Measurements from ENCODE around the gene FUBP3. TPM values are rescaled to one million over a fixed set of nuclear protein-coding genes. Genes with fewer than 3 reads are reported as not detected.
A peak's percentile ranks its signal among the peaks of the same experiment; 100 is the strongest.

The FUBP3 gene
- polyA plus RNA-seq, 1 donor = 67.9 TPM

DNA sequence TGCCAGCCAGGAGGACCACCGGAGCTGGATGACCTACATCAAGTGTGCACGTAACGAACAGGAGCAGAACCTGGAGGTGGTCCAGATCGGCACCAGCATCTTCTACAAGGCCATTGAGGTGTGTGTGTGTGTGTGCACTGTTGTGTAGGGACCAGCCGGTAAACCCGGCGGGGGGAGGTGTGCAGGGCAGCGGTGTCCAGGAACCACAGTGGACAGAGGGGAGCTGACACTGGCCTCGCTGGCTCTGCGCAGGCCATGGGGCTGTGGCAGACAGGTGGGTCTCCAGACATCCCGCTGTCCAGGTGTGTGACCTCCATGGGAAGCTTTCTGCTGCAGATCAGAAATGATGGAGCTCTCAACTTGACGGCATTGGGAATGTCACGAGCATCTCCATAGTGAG, 88.8 kb downstream of the FUBP3 start:
- H3K27me3 ChIP-seq (ENCODE audit: control insufficient read depth, insufficient read depth, low read length) = peaks cover 76% of the 10 kb centered on the region
- no peak overlapping the region for H3K27ac ChIP-seq (ENCODE audit: low read length)
- no peak overlapping the region for H3K4me3 ChIP-seq (ENCODE audit: low read length)
- peaks cover 19% of the 10 kb centered on the region for H3K9me3 ChIP-seq (ENCODE audit: control insufficient read depth, low read depth, low read length)
- H3K36me3 ChIP-seq (ENCODE audit: control insufficient read depth, insufficient read depth, low read length) = no peaks in the 10 kb centered on the region
- WGBS (ENCODE audit: insufficient coverage, low lambda C conversion rate) = 100% methylated on average over 1 of the region's 13 CpGs
- DNase-seq = no peak
- peaks cover 7% of the 10 kb centered on the region for H3K4me1 ChIP-seq (ENCODE audit: control insufficient read depth, insufficient read depth, low read length)

DNA sequence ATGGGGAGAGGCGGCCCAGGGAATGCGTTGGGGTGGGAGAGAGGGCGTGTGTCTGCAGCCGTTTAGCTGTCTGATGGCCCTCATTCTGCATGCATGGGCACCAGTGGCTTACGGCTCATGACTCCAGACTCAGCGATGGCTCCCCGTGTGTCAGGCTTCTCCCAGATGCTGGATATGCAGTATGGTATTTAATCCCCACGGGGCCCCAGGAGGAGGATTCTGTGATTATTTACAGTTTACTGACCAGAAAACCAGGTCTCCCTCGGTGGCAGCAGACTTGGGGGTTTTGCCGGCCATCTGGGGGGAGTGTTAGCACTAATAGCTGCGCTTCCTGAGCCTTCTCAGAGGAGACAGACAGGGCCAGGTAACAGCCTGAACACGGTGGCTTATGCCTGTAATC, 89.3 kb downstream of the FUBP3 start:
- Histone ChIP-seq H3K9me3 (ENCODE audit: control insufficient read depth, low read depth, low read length) (peaks cover 17% of the 10 kb centered on the region), H3K27me3 (ENCODE audit: control insufficient read depth, insufficient read depth, low read length) (peaks cover 73% of the 10 kb centered on the region), H3K36me3 (ENCODE audit: control insufficient read depth, insufficient read depth, low read length) (no peaks in the 10 kb centered on the region), H3K4me1 (ENCODE audit: control insufficient read depth, insufficient read depth, low read length) (peaks cover 7% of the 10 kb centered on the region), H3K27ac (ENCODE audit: low read length) (no peak overlapping the region), H3K4me3 (ENCODE audit: low read length) (no peak overlapping the region)
- WGBS (ENCODE audit: insufficient coverage, low lambda C conversion rate) = no CpG with 5 or more reads among the region's 12 CpGs
- DNase-seq = no peak

DNA sequence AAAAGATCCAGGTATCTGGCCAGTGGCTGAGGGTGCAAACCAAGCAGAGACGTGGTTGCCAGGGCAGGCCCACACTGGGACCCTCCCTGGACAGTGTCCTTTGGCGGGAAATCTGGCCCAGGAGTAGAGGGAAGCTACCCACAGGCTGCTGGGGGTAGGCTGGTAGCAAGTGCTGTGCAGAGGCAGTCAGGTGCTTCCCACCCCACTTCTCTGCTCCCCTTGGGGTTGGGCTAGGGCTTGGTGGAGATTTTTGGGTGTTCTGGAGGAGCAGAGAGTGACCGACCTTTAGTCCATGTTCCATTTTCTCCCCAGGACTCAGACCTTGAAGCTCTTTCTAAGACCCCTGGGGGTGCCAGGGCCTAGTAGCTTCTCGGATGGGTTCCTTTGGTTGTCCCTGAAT, 90.6 kb downstream of the FUBP3 start:
- Histone ChIP-seq H3K4me1 (ENCODE audit: control insufficient read depth, insufficient read depth, low read length) (peaks cover 7% of the 10 kb centered on the region), H3K36me3 (ENCODE audit: control insufficient read depth, insufficient read depth, low read length) (no peaks in the 10 kb centered on the region), H3K27me3 (ENCODE audit: control insufficient read depth, insufficient read depth, low read length) (peaks cover 60% of the 10 kb centered on the region), H3K9me3 (ENCODE audit: control insufficient read depth, low read depth, low read length) (peaks cover 9% of the 10 kb centered on the region), H3K27ac (ENCODE audit: low read length) (no peak overlapping the region), H3K4me3 (ENCODE audit: low read length) (no peak overlapping the region)
- DNase-seq = no peak
- WGBS (ENCODE audit: insufficient coverage, low lambda C conversion rate) = no CpG with 5 or more reads among the region's 4 CpGs

DNA sequence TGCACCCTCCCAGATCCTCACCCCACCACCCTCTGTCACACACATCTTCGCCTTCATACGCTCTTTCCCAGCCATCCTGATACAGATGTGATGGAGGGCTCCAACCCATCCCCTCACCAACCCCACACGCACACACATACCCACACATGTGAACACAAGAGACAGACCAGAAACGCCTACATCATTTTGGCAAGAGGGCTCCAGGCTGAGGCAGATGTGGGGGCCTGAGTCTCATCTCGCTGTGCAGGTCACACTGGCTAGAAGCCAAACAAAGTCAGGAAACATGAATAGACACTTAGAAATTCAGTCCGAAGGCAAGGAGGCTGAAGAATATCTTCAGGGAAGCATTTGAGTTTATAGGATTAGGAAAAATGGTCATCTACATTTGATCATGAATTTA, 91.3 kb downstream of the FUBP3 start:
- Histone ChIP-seq H3K4me3 (ENCODE audit: low read length) (no peak overlapping the region), H3K27ac (ENCODE audit: low read length) (no peak overlapping the region), H3K27me3 (ENCODE audit: control insufficient read depth, insufficient read depth, low read length) (peaks cover 53% of the 10 kb centered on the region), H3K36me3 (ENCODE audit: control insufficient read depth, insufficient read depth, low read length) (no peaks in the 10 kb centered on the region), H3K4me1 (ENCODE audit: control insufficient read depth, insufficient read depth, low read length) (peaks cover 6% of the 10 kb centered on the region), H3K9me3 (ENCODE audit: control insufficient read depth, low read depth, low read length) (peaks cover 8% of the 10 kb centered on the region)
- DNase-seq = no peak
- WGBS (ENCODE audit: insufficient coverage, low lambda C conversion rate) = 80% methylated on average over 1 of the region's 6 CpGs

DNA sequence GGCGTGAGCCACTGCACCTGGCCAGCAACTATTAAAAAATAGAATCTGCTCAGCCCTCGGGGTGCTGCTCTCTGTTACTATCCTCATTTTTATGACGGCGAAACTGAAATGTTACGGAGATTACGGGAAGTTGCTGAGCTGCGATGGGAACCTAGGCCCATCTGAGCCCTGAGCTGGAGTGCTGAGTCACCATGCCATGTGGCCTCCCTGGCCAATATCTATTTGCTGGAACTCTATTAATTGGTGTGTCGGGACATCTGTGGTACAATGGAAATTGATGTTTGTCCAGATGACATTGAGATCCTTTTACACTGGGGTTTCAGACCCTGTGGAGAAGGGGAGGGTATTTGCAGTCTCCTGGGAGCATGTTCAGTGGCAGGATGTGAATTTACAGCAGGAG, 93.1 kb downstream of the FUBP3 start:
- no peaks in the 10 kb centered on the region for H3K36me3 ChIP-seq (ENCODE audit: control insufficient read depth, insufficient read depth, low read length)
- no peak overlapping the region for H3K27ac ChIP-seq (ENCODE audit: low read length)
- DNase-seq = no peak
- no peak overlapping the region for H3K4me3 ChIP-seq (ENCODE audit: low read length)
- H3K9me3 ChIP-seq (ENCODE audit: control insufficient read depth, low read depth, low read length) = no peaks in the 10 kb centered on the region
- peaks cover 38% of the 10 kb centered on the region for H3K27me3 ChIP-seq (ENCODE audit: control insufficient read depth, insufficient read depth, low read length)
- no peaks in the 10 kb centered on the region for H3K4me1 ChIP-seq (ENCODE audit: control insufficient read depth, insufficient read depth, low read length)
- WGBS (ENCODE audit: insufficient coverage, low lambda C conversion rate) = no CpG with 5 or more reads among the region's 8 CpGs

DNA sequence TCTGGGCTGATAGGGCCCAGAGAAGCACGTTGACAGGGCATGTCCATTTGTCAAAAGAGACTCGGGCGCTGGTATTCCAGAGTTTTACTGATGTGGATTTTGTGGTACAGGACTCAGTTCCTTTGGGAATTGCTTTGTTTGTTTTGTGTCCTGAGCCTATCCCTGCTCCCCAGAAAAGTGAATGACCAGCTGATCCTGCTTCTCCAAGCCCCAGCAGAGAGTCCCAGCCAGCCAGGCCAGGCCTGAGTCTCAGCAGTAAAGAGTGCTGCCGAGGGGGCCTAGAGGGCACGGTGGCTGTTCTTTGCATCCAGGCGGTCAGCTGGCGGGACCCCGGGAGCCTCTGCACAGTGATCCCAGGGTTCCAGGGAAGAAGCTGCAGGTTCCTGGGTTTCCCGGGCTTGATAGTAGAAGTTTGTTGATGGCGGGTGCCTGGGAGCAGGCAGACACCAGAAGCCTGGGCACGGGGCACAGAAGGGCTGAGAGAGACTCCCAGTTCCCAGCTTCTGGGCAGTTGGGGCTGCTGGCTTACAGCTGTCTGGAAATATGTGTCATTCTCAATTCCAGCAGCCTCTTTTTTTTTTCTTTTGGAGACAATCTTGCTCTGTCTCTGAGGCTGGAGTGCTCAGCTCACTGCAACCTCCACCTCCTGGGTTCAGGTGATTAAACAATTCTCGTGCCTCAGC, 93.7 kb downstream of the FUBP3 start:
- Histone ChIP-seq H3K4me3 (ENCODE audit: low read length) (no peak overlapping the region), H3K4me1 (ENCODE audit: control insufficient read depth, insufficient read depth, low read length) (no peaks in the 10 kb centered on the region), H3K9me3 (ENCODE audit: control insufficient read depth, low read depth, low read length) (no peaks in the 10 kb centered on the region), H3K27me3 (ENCODE audit: control insufficient read depth, insufficient read depth, low read length) (peaks cover 38% of the 10 kb centered on the region), H3K27ac (ENCODE audit: low read length) (no peak overlapping the region), H3K36me3 (ENCODE audit: control insufficient read depth, insufficient read depth, low read length) (no peaks in the 10 kb centered on the region)
- WGBS (ENCODE audit: insufficient coverage, low lambda C conversion rate) = no CpG with 5 or more reads among the region's 12 CpGs
- DNase-seq = no peak

DNA sequence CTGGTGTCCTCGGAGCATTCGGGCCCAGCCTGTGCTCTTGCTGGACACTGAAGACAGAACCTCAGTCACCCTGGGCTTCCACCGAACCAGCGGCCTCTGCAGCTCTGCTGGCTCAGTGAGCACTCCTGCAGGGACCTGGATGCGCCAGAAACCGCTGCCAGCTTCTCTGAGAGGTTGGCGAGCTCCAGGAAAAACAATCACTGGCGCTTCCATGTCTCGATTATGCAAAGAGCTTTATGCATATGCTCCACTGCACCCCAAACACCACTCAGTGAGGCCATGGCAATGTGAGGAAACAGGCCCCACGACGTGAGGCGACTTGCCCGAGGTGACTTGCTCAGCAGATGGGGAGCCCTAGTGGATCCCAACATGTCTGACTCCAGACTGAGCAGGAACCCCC, 96.0 kb downstream of the FUBP3 start:
- Histone ChIP-seq H3K36me3 (ENCODE audit: control insufficient read depth, insufficient read depth, low read length) (no peaks in the 10 kb centered on the region), H3K27me3 (ENCODE audit: control insufficient read depth, insufficient read depth, low read length) (peaks cover 42% of the 10 kb centered on the region), H3K4me3 (ENCODE audit: low read length) (no peak overlapping the region), H3K4me1 (ENCODE audit: control insufficient read depth, insufficient read depth, low read length) (no peaks in the 10 kb centered on the region), H3K9me3 (ENCODE audit: control insufficient read depth, low read depth, low read length) (no peaks in the 10 kb centered on the region), H3K27ac (ENCODE audit: low read length) (no peak overlapping the region)
- no peak for DNase-seq
- WGBS (ENCODE audit: insufficient coverage, low lambda C conversion rate) = no CpG with 5 or more reads among the region's 13 CpGs

DNA sequence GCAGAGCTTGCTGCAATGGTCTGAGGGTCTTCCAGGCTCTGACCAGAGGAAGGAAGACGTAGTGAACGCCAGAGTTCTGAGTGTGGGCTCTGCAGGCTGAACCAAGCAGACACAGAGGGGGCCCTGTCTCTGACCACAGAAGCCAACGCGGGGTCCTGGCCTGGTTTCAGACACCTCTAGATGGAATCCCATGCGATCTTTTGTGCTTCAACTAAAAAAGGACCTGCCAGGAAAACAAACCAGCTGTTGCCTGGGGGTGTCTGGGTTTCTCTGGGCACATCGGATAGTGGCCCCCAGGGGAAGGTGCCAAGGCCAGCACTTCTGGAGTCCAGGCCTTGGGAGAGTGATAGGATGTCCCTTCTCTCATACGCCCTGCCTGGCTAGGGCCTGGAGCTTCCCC, 97.9 kb downstream of the FUBP3 start:
- WGBS (ENCODE audit: insufficient coverage, low lambda C conversion rate) = no CpG with 5 or more reads among the region's 7 CpGs
- no peak for DNase-seq
- Histone ChIP-seq H3K4me1 (ENCODE audit: control insufficient read depth, insufficient read depth, low read length) (peaks cover 7% of the 10 kb centered on the region), H3K4me3 (ENCODE audit: low read length) (no peak overlapping the region), H3K27me3 (ENCODE audit: control insufficient read depth, insufficient read depth, low read length) (peaks cover 43% of the 10 kb centered on the region), H3K36me3 (ENCODE audit: control insufficient read depth, insufficient read depth, low read length) (no peaks in the 10 kb centered on the region), H3K27ac (ENCODE audit: low read length) (no peak overlapping the region), H3K9me3 (ENCODE audit: control insufficient read depth, low read depth, low read length) (no peaks in the 10 kb centered on the region)

DNA sequence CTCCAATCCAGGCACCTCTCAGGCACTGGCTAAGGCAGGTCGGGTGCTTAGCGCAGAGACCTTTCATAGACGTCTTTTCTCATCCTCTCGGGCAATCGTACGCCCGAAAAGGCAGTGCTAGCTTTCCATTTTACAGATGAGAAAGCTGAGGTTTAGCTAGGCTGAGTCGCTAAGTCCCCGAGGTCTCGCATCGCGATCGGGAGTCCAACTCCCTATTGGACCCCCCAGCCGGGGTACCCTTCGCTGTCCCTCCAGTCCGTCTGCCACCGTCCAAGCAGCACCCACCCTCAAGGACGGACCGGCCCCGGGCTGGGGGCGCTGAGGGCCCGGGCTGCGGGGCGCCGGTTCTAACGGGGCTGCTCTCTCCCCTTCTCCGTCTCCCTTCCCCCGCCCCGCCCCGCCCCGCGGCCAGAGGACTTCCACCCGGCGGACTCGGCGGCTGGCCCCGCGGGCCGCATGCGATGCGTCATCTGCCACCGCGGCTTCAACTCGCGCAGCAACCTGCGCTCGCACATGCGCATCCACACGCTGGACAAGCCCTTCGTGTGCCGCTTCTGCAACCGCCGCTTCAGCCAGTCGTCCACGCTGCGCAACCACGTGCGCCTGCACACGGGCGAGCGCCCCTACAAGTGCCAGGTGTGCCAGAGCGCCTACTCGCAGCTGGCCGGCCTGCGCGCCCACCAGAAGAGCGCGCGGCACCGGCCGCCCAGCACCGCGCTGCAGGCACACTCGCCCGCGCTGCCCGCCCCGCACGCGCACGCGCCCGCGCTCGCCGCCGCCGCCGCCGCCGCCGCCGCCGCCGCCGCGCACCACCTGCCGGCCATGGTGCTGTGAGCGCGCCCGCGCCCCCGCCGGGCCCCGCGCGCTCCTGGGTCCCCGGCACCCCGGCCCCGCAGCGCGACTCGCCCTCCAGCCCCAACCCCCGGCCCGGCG, 101.7 kb downstream of the FUBP3 start:
- WGBS (ENCODE audit: insufficient coverage, low lambda C conversion rate) = 0% methylated on average over 1 of the region's 116 CpGs
- H3K27ac ChIP-seq (ENCODE audit: low read length) = no peak overlapping the region
- peaks cover 9% of the 10 kb centered on the region for H3K4me1 ChIP-seq (ENCODE audit: control insufficient read depth, insufficient read depth, low read length)

DNA sequence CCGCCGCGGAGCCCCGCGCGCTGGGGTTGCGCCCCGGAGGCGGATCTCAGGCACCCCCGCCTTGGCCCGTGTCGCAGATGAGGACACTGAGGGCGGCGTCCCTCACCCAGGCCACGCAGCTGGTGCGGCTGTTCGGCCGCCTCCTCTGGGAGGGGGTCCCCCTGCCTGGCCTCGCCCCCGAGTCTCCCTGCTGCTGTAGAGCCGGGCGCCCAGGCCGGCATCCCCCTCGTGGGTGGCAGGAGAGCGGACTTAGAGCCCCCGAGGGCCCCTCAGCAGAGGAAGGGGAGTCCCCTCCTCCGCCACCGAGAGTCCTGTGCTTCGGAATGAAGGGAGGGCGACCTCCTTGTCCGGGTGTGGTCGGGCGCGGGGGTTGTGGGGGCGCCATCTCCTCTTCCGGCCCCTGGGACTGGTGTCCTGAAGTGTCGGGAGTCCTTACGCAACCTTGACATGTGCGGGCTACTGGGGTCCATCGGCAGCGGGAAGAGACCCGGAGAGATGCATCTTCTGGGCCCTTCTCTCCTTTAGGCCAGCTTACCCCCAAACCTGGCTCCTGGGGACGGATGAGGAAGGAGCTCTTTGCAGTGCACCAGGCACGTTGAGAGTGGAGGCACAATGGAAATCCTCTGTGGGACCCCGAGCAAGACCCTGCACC, 102.5 kb downstream of the FUBP3 start:
- Histone ChIP-seq H3K4me3 (ENCODE audit: low read length) (peak overlapping the region; percentile 54), H3K27ac (ENCODE audit: low read length) (no peak overlapping the region), H3K36me3 (ENCODE audit: control insufficient read depth, insufficient read depth, low read length) (no peaks in the 10 kb centered on the region), H3K27me3 (ENCODE audit: control insufficient read depth, insufficient read depth, low read length) (peaks cover 41% of the 10 kb centered on the region), H3K4me1 (ENCODE audit: control insufficient read depth, insufficient read depth, low read length) (peaks cover 9% of the 10 kb centered on the region), H3K9me3 (ENCODE audit: control insufficient read depth, low read depth, low read length) (no peaks in the 10 kb centered on the region)
- no CpG with 5 or more reads among the region's 45 CpGs for WGBS (ENCODE audit: insufficient coverage, low lambda C conversion rate)
- DNase-seq = peak in 1 of 2 donors; percentile 62

More for the DNA sequence above, 101.7 kb downstream of the FUBP3 start:
- Histone ChIP-seq H3K27me3 (ENCODE audit: control insufficient read depth, insufficient read depth, low read length) (peaks cover 41% of the 10 kb centered on the region), H3K36me3 (ENCODE audit: control insufficient read depth, insufficient read depth, low read length) (no peaks in the 10 kb centered on the region), H3K4me3 (ENCODE audit: low read length) (peak overlapping the region; percentile 28), H3K9me3 (ENCODE audit: control insufficient read depth, low read depth, low read length) (no peaks in the 10 kb centered on the region)
- peak; percentile 91 to 96 for DNase-seq

All from large intestine (tissue), 3 donors.